NCI-H1105 treated with DMSO at 0.1 percent for 48 hours (cell line): ENCODE results near the gene MRPL52.

Experiments used
- DNase-seq: peaks from one replicate; lab custom pipeline; 2025; lab: John Stamatoyannopoulos, UW

MRPL52 gene

DNA sequence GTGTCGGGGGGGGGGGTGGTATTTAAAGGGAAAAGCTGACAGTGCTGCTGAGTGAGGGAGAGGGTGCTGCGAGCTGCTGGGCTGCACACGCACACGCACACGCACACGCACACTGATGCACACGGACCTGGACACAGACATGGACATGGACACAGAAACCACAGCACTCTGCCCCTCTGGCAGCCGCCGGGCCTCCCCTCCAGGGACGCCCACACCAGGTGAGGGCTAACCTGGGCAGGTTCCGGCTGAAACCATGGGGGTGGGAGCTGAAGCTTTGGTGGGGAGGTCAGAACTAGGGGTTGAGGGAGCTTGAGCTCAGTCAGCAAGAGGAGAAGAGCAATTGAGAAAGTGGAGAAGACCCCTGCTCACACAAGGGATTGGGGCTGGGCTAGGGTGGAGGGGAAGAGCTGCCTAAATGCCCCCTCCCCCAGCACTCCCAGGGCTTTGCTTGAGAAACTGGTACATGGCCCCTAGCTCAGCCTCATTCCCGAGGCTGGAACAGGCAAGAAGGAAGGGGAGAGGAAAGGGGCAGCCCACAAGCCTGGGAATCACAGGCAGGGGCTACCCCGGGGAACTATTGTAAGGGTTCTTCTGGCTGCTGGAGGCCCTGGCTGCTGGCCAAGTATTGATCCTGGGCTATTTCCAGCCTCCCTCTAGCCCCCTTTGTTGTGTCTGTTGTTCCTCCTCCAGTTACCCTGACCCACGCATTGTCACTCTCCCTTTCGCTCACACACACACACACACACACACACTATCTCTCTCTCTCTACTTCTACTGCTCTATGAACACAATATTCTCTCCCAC lies 53.7 kb downstream of the MRPL52 start, which contains the start of gene REM2:
TSS of gene REM2 (plus strand) at position 50 of the 804 bp plus-strand sequence. CDS start at position 116, 66 bp downstream.
- peak; percentile 66 for DNase-seq

GRCh38 chr14:22884076-22884737 lies 54.5 kb downstream of the MRPL52 start:
- no peak for DNase-seq
